K562 (cell line): ENCODE results near the gene MRPL38. TPM values are rescaled to one million over a fixed set of nuclear protein-coding genes. Genes with fewer than 3 reads are reported as not detected.
A peak's percentile ranks its signal among the peaks of the same experiment; 100 is the strongest.

Experiments used
- ATAC-seq: fragments of 200-7000 bp; cut with Tn5 transposase; 3 replicates; pipeline ENCODE4 v1.9.1; 2020; ENCODE audit warnings: moderate library complexity
- BruUV-seq: library from RNA; stranded (reverse); fragments of 400-500 nt; replicated peaks from 2 replicates; lab custom pipeline; 2021; lab: Mats Ljungman, UMichigan
- CTCF ChIA-PET: fragments of 300-600 bp; formaldehyde crosslinking; extraction: SDS; loops from one replicate; lab custom pipeline; 2021; ENCODE audit warnings: low intra/inter-chr PET ratio; lab: Yijun Ruan, JAX
- POLR2A ChIA-PET: fragments of 300-600, 350-650 bp; sonication (Branson Sonifier 250); formaldehyde crosslinking; extraction: SDS; loops from one replicate; lab custom pipeline; 2021; ENCODE audit warnings: antibody characterized with exemption, inconsistent platforms; lab: Yijun Ruan, JAX
- DNase-seq, 4 experiments: peaks; one replicate each; pipeline versions ENCODE4 v3.0.0 to v3.0.0-alpha.2; 2011 to 2018; ENCODE audit warnings: low spot score in 3 of 4, mixed read lengths in 3 of 4; ENCODE audit errors: extremely low read depth in 1 of 4
- FAIRE-seq: peaks from 2 replicates; lab custom pipeline; 2011; peaks lifted over from hg19 to GRCh38; lab: Jason Lieb, UNC
- H2AFZ ChIP-seq: 2 replicates; pipeline ENCODE4 v1.6.0; 2011; ENCODE audit warnings: low read depth, low read length, control low read depth, inconsistent platforms
- H3K27ac ChIP-seq: fragments of 200-600 bp; 3 replicates; pipeline ENCODE4 v1.8.0; 2011; ENCODE audit warnings: low read depth, mild to moderate bottlenecking, control low read depth, inconsistent platforms, low read length, moderate library complexity, mixed read lengths; ENCODE audit errors: extremely low read depth
- H3K27me3 ChIP-seq, 2 experiments: fragments of 300-600 bp in 1 of 2; 2 replicates in 1 of 2; 3 replicates in 1 of 2; pipeline versions ENCODE4 v1.6.0 to v1.8.0; 2011; ENCODE audit warnings: inconsistent platforms in 2 of 2, low read length in 2 of 2, mild to moderate bottlenecking in 1 of 2, mixed read lengths in 1 of 2, moderate library complexity in 1 of 2; ENCODE audit not compliant: control insufficient read depth in 2 of 2, insufficient read depth in 2 of 2
- H3K36me3 ChIP-seq: fragments of 300-600 bp; 3 replicates; pipeline ENCODE4 v1.8.0; 2011; ENCODE audit warnings: mild to moderate bottlenecking, low read length, inconsistent platforms; ENCODE audit not compliant: control insufficient read depth, insufficient read depth
- H3K4me1 ChIP-seq, 2 experiments: fragments of 200-600 bp in 1 of 2; replicated peaks in 1 of 2; 2 replicates in 1 of 2; 3 replicates in 1 of 2; pipeline versions ENCODE4 v1.5.1 to v1.8.0; 2011; ENCODE audit warnings: inconsistent platforms in 2 of 2, low read length in 2 of 2, mild to moderate bottlenecking in 1 of 2, mixed read lengths in 1 of 2, moderate library complexity in 1 of 2; ENCODE audit not compliant: control insufficient read depth in 2 of 2, insufficient read depth in 2 of 2
- H3K4me2 ChIP-seq: 2 replicates; pipeline ENCODE4 v1.6.1; 2011; ENCODE audit warnings: low read length, control low read depth, inconsistent platforms, mixed read lengths; ENCODE audit not compliant: insufficient read depth
- H3K4me3 ChIP-seq: fragments of 200-600 bp; sonication (generic), shearing (Covaris generic); 2 replicates; pipeline ENCODE4 v1.5.1; 2016; ENCODE audit warnings: control low read depth, inconsistent platforms
- H3K79me2 ChIP-seq: fragments of 200-600 bp; 3 replicates; pipeline ENCODE4 v1.8.0; 2011; ENCODE audit warnings: low read length, inconsistent platforms; ENCODE audit not compliant: control insufficient read depth, insufficient read depth
- H3K9ac ChIP-seq, 2 experiments: 2 replicates each; pipeline versions ENCODE4 v1.6.0 to v1.6.1; 2011; ENCODE audit warnings: low read depth in 2 of 2, low read length in 2 of 2, control low read depth in 1 of 2, inconsistent platforms in 1 of 2, mild to moderate bottlenecking in 1 of 2, mixed read lengths in 1 of 2; ENCODE audit not compliant: insufficient read depth in 1 of 2
- H3K9me1 ChIP-seq: one replicate; pipeline ENCODE4 v1.6.0; 2011; ENCODE audit warnings: inconsistent platforms, mild to moderate bottlenecking, low read length, moderate library complexity; ENCODE audit not compliant: control insufficient read depth, insufficient read depth
- H3K9me3 ChIP-seq: replicated peaks from 2 replicates; pipeline ENCODE4 v1.5.1; 2011; ENCODE audit warnings: low read depth, low read length, inconsistent platforms; ENCODE audit not compliant: control insufficient read depth, insufficient read depth
- H4K20me1 ChIP-seq: replicated peaks from 2 replicates; pipeline ENCODE4 v1.6.1; 2011; ENCODE audit warnings: low read length, inconsistent platforms, mixed read lengths; ENCODE audit not compliant: control insufficient read depth, insufficient read depth
- BHLHE40 ChIP-seq: IDR thresholded peaks from 2 replicates; pipeline ENCODE4 v1.6.1; 2011; ENCODE audit warnings: low read length, improper control_type of control experiment
- EP300 ChIP-seq: IDR thresholded peaks from 2 replicates; pipeline ENCODE4 v1.6.1; 2012; ENCODE audit warnings: low read length, improper control_type of control experiment
- MAFK ChIP-seq: IDR thresholded peaks from 2 replicates; pipeline ENCODE4 v1.6.1; 2011; ENCODE audit warnings: low read length, improper control_type of control experiment
- MCM2 ChIP-seq: fragments of 450-650 bp; IDR thresholded peaks from 2 replicates; pipeline ENCODE4 v1.6.1; 2017; ENCODE audit warnings: low read depth, mild to moderate bottlenecking
- POLR2G ChIP-seq: fragments of 200-400 bp; formaldehyde crosslinking; IDR thresholded peaks from 2 replicates; pipeline ENCODE4 v1.6.1; 2017; ENCODE audit warnings: low read depth, mild to moderate bottlenecking, antibody characterized with exemption, low read length, moderate library complexity
- RAD51 ChIP-seq: fragments of 450-650 bp; IDR thresholded peaks from 2 replicates; pipeline ENCODE4 v1.7.1; 2016; ENCODE audit warnings: low read depth, mild to moderate bottlenecking, borderline replicate concordance
- SP2 ChIP-seq: IDR thresholded peaks from 2 replicates; pipeline ENCODE4 v1.6.1; 2011; ENCODE audit warnings: mild to moderate bottlenecking, low read depth, low read length, moderate library complexity; ENCODE audit not compliant: poor library complexity, severe bottlenecking; ENCODE audit errors: extremely low read depth
- ZNF24 ChIP-seq: fragments of 450-650 bp; IDR thresholded peaks from 2 replicates; pipeline ENCODE4 v1.6.1; 2016
- ZNF311 ChIP-seq: fragments of 250-450 bp; sonication (Bioruptor Pico); IDR thresholded peaks from 2 replicates; pipeline ENCODE4 v1.4.0; 2020; ENCODE audit warnings: mild to moderate bottlenecking, moderate library complexity
- WGBS: fragments of 100-300 bp; shearing (Covaris generic); methylation state at CpG from one replicate; pipeline ENCODE4 v1.1.6; 2016; ENCODE audit warnings: low coverage, mixed read lengths; ENCODE audit not compliant: insufficient coverage; ENCODE audit errors: missing lambda C conversion rate; 5-methylcytosine and 5-hydroxymethylcytosine counted together
- in situ Hi-C: fragments of 300-500 bp; cut with MboI; formaldehyde crosslinking; loops from 4 replicates; pipeline ENCODE4 v1.15.0; 2018; ENCODE audit warnings: inconsistent platforms, mixed read lengths
- intact Hi-C: fragments of 100-400 bp; cut with micrococcal nuclease; formaldehyde crosslinking; loops from 2 replicates; pipeline ENCODE4 v1.14.2; 2022
- polyA plus RNA-seq, 8 experiments: library from polyadenylated mRNA; depleted of rRNA in 4 of 8; stranded (reverse) in 5 of 8; unstranded in 3 of 8; fragments of >200 nt; fragmentation: Nextera tagmentation in 2 of 8; fragmentation: Illumina TruSeq in 1 of 8; extraction: Ambion mirVana in 2 of 8; extraction: Trizol in 1 of 8; gene quantifications; 2 replicates each; pipeline versions ENCODE4 v1.2.1 to v1.2.3, GENCODE V29; 2011 to 2014; ENCODE audit warnings: inconsistent platforms in 1 of 8, missing spikeins in 1 of 8
- total RNA-seq, 7 experiments: library from RNA; depleted of rRNA in 6 of 7; stranded (reverse); fragments of >200 nt in 6 of 7; fragmentation: Illumina TruSeq in 2 of 7; extraction: Trizol in 2 of 7; gene quantifications; 2 replicates each; pipeline versions ENCODE4 v1.2.1 to v1.2.3, GENCODE V29; 2011 to 2021; ENCODE audit warnings: low replicate concordance in 1 of 7
- TF ChIP-seq, protein P1 (sequence below): fragments of 450-650 bp; IDR thresholded peaks from 2 replicates; pipeline ENCODE4 v1.6.1; 2016; ENCODE audit warnings: mild to moderate bottlenecking
- TF ChIP-seq, protein P2 (sequence below): sonication (generic); formaldehyde crosslinking; IDR thresholded peaks from 2 replicates; pipeline ENCODE4 v1.9.0; 2022; ENCODE audit warnings: mild to moderate bottlenecking, missing genetic modification reagents
- TF ChIP-seq, protein P3 (sequence below), 2 experiments: fragments of 150-350 bp in 1 of 2; IDR thresholded peaks; 2 replicates each; pipeline ENCODE4 v1.6.1; 2012 to 2016; ENCODE audit warnings: low read depth in 2 of 2, low read length in 2 of 2, mild to moderate bottlenecking in 1 of 2, moderate library complexity in 1 of 2
- TF ChIP-seq, protein P4 (sequence below), 3 experiments: IDR thresholded peaks in 2 of 3; conservative IDR thresholded peaks in 1 of 3; 2 replicates each; pipeline ENCODE4 v1.5.1; 2011 to 2012; ENCODE audit warnings: low read length in 3 of 3, mild to moderate bottlenecking in 3 of 3, control low read depth in 2 of 3, improper control_type of control experiment in 1 of 3, inconsistent platforms in 1 of 3, low read depth in 1 of 3, mixed read lengths in 1 of 3, moderate library complexity in 1 of 3; ENCODE audit not compliant: insufficient read depth in 2 of 3

The MRPL38 gene
- total and polyA plus RNA-seq, 9 of the 15 experiments (the other 6 are each of a cell fraction or from before 2014, with no cell fraction given) = 4.5 to 154 (median 48.5) TPM

DNA sequence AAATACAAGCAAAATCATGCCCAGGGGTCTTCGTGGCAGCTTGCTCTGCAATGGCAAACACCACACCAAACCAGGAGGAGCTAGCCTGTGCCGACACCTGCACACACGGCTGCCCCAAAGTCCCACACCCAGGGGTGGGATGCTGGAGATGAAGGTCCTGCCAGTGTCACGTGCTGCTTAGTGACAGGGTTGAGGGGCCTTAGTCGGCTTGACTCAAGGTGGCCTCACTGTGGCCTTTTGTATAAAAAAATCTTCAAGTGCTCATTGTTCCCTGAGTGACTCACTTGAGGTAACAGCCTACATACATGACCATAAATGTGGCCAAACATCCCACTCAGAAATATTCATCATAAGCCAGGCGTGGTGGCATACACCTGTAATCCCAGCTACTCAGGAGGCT, 15.2 kb downstream of the MRPL38 start:
- Histone ChIP-seq H4K20me1 (no peaks in the 10 kb centered on the region), H3K4me1 (peaks cover 3 to 52% of the 10 kb centered on the region in 2 experiments; a peak in 4 of 5 replicates), H3K36me3 (peaks cover 30% of the 10 kb centered on the region; the same call in 1 of the 3 replicates), H3K27me3 (no peaks in the 10 kb centered on the region), H3K4me2 (no peak overlapping the region), H3K9me3 (no peaks in the 10 kb centered on the region), H3K4me3 (no peak overlapping the region), H2AFZ (no peak overlapping the region), H3K9ac (peak overlapping the region in 1 of 2 experiments; percentile 73; a peak in 1 of 4 replicates), H3K79me2 (peaks cover 8% of the 10 kb centered on the region), H3K27ac (no peak overlapping the region), H3K9me1 (no peaks in the 10 kb centered on the region)
- TSS peak; percentile 45 for BruUV-seq
- WGBS = 76% methylated on average over 6 of the region's 6 CpGs
- POLR2A ChIA-PET = interaction anchor here (0.5 to 15.9 kb wide), 4 partner anchors 10 to 176 kb away, joined by 3 to 169 read pairs (median 6); partner anchors contain the start of gene TRIM47
- CTCF ChIA-PET = no interaction called here
- peak; percentile 60 for FAIRE-seq
- peak; percentile 30; the same call in 2 of the 3 replicates for ATAC-seq
- DNase-seq = peak in 2 of 4 experiments; percentile 49 to 59
- intact Hi-C loops (no loop called here), in situ Hi-C loops (no loop called here)
- no peak for TF ChIP-seq SP2
- TF ChIP-seq, protein P1, sequence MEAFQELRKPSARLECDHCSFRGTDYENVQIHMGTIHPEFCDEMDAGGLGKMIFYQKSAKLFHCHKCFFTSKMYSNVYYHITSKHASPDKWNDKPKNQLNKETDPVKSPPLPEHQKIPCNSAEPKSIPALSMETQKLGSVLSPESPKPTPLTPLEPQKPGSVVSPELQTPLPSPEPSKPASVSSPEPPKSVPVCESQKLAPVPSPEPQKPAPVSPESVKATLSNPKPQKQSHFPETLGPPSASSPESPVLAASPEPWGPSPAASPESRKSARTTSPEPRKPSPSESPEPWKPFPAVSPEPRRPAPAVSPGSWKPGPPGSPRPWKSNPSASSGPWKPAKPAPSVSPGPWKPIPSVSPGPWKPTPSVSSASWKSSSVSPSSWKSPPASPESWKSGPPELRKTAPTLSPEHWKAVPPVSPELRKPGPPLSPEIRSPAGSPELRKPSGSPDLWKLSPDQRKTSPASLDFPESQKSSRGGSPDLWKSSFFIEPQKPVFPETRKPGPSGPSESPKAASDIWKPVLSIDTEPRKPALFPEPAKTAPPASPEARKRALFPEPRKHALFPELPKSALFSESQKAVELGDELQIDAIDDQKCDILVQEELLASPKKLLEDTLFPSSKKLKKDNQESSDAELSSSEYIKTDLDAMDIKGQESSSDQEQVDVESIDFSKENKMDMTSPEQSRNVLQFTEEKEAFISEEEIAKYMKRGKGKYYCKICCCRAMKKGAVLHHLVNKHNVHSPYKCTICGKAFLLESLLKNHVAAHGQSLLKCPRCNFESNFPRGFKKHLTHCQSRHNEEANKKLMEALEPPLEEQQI = no peak
- no peak for TF ChIP-seq EP300
- TF ChIP-seq POLR2G = peak; percentile 48; the same call in 1 of the 2 replicates
- TF ChIP-seq, protein P2, sequence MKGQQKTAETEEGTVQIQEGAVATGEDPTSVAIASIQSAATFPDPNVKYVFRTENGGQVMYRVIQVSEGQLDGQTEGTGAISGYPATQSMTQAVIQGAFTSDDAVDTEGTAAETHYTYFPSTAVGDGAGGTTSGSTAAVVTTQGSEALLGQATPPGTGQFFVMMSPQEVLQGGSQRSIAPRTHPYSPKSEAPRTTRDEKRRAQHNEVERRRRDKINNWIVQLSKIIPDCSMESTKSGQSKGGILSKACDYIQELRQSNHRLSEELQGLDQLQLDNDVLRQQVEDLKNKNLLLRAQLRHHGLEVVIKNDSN (CRISPR knock-in tag) = peak; percentile 79
- no peak for TF ChIP-seq ZNF24
- peak; percentile 74 for TF ChIP-seq BHLHE40
- TF ChIP-seq, protein P3, sequence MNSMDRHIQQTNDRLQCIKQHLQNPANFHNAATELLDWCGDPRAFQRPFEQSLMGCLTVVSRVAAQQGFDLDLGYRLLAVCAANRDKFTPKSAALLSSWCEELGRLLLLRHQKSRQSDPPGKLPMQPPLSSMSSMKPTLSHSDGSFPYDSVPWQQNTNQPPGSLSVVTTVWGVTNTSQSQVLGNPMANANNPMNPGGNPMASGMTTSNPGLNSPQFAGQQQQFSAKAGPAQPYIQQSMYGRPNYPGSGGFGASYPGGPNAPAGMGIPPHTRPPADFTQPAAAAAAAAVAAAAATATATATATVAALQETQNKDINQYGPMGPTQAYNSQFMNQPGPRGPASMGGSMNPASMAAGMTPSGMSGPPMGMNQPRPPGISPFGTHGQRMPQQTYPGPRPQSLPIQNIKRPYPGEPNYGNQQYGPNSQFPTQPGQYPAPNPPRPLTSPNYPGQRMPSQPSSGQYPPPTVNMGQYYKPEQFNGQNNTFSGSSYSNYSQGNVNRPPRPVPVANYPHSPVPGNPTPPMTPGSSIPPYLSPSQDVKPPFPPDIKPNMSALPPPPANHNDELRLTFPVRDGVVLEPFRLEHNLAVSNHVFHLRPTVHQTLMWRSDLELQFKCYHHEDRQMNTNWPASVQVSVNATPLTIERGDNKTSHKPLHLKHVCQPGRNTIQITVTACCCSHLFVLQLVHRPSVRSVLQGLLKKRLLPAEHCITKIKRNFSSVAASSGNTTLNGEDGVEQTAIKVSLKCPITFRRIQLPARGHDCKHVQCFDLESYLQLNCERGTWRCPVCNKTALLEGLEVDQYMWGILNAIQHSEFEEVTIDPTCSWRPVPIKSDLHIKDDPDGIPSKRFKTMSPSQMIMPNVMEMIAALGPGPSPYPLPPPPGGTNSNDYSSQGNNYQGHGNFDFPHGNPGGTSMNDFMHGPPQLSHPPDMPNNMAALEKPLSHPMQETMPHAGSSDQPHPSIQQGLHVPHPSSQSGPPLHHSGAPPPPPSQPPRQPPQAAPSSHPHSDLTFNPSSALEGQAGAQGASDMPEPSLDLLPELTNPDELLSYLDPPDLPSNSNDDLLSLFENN (IDR thresholded peaks at IDR 0.05; ENCODE audit: low read depth in 2 of 2, low read length in 2 of 2) = no peak
- TF ChIP-seq, protein P4, sequence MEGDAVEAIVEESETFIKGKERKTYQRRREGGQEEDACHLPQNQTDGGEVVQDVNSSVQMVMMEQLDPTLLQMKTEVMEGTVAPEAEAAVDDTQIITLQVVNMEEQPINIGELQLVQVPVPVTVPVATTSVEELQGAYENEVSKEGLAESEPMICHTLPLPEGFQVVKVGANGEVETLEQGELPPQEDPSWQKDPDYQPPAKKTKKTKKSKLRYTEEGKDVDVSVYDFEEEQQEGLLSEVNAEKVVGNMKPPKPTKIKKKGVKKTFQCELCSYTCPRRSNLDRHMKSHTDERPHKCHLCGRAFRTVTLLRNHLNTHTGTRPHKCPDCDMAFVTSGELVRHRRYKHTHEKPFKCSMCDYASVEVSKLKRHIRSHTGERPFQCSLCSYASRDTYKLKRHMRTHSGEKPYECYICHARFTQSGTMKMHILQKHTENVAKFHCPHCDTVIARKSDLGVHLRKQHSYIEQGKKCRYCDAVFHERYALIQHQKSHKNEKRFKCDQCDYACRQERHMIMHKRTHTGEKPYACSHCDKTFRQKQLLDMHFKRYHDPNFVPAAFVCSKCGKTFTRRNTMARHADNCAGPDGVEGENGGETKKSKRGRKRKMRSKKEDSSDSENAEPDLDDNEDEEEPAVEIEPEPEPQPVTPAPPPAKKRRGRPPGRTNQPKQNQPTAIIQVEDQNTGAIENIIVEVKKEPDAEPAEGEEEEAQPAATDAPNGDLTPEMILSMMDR (IDR thresholded peaks at IDR 0.05 in 2 of 3, conservative IDR thresholded peaks at IDR 0.05 in 1 of 3; ENCODE audit: insufficient read depth in 2 of 3, low read depth in 1 of 3, low read length in 3 of 3) = peak in 2 of 3 experiments; percentile 32; a peak in 3 of 6 replicates
- TF ChIP-seq ZNF311 (CRISPR knock-in tag) = no peak
- TF ChIP-seq MAFK = no peak
- TF ChIP-seq RAD51 = 0 out of 2 replicates have a peak, but pooled peaks have one; percentile 13
- no peak for TF ChIP-seq MCM2
